GM19328 (cell line): Measurements from ENCODE around the gene CACNA2D2.

Experiments used
- ATAC-seq: cut with Tn5 transposase; IDR thresholded peaks from one replicate; pipeline ENCODE4 v1.9.1; 2021; ENCODE audit warnings: mild to moderate bottlenecking, moderate library complexity; ENCODE audit not compliant: unreplicated experiment

The CACNA2D2 gene

GRCh38 chr3:50502584-50503423 lies 630 bp downstream of the CACNA2D2 start:
- no peak for ATAC-seq

GRCh38 chr3:50502225-50502583 lies 1.2 kb downstream of the CACNA2D2 start:
- no peak for ATAC-seq

GRCh38 chr3:50495609-50496423 lies 7.6 kb downstream of the CACNA2D2 start:
- no peak for ATAC-seq

- no peak for ATAC-seq
Observed at GRCh38 chr3:50494126-50494525, 9.3 kb downstream of the CACNA2D2 start.

DNA sequence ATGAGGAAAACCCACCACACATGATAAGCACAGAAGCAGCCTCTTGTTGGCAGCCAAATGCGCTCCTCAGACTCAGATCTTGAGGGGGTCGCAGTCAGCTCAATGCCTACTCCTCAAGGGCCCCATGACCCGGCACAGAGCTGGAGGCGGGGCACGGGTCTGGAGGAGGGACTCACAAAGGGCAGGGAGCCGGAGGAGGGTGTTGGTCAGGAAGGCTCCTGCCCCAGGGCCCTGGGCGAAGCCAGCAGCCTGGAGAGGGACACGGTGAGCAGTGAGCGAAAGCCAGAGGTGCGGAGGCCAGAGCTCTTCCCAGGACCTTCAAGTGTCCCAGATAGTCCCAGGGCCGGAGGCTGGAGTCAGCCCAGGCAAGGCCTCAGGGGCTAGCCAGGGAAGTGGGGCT lies 9.8 kb downstream of the CACNA2D2 start:
- no peak for ATAC-seq

GRCh38 chr3:50493086-50493485 lies 10.3 kb downstream of the CACNA2D2 start:
- no peak for ATAC-seq

DNA sequence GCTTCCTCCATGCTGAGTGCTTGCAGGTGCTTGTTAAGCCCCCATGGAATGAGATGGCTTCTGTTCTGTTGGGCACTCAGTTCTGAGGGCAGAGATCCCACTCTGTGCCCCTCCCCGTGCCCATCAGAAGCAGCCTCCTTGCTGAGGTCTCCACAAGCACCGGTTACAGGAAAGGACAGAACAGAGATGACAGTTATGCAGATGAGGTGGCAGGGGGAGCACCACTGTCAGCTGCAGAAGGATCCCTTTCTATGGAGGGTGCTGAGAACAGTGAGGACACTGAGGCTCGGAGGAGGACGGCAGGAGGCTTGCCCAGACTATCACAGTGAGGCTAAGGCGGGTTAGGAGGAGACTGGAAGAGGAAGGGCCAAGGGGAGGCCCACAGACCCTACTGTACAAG lies 12.4 kb downstream of the CACNA2D2 start:
- ATAC-seq, result no peak

DNA sequence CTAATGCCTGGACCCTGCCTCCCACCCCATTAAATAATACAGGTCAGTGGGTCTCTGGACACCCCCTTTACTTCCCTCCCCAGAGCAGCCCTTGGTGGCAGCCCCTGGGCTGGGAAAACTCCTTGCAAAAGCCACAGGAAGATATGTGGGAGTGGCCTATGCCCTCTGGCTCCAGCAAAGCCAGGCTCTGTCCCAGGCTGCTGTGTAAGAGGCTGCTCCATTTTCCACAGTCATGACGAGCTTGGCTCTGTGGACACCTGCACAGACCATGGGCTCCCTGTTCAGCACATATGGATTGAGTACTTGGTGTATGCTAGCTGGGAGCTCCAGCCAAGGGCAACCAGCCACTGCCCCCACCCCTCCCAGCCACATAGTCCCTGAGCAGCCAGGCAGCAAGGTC lies 13.0 kb downstream of the CACNA2D2 start:
- no peak for ATAC-seq

DNA sequence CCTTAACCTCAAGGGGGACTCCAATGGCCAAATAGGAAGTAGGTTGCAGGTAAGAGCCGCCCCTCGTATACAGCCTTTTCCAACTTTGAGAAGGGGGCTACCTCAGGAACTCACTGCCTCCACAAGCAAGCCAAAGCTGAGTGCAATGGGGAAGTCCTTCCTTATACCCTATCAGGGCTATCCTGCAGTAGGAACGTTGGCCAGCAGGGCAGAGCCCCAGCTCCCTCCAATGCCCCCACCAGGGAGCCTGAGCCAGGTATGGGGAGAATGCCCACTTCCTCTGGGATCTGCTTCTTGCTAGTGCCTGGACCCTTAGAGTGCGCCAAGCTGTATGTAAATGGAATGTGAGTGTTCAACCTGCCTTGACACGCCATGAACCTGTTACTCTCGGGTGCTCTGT lies 16.3 kb downstream of the CACNA2D2 start:
- ATAC-seq, result no peak

DNA sequence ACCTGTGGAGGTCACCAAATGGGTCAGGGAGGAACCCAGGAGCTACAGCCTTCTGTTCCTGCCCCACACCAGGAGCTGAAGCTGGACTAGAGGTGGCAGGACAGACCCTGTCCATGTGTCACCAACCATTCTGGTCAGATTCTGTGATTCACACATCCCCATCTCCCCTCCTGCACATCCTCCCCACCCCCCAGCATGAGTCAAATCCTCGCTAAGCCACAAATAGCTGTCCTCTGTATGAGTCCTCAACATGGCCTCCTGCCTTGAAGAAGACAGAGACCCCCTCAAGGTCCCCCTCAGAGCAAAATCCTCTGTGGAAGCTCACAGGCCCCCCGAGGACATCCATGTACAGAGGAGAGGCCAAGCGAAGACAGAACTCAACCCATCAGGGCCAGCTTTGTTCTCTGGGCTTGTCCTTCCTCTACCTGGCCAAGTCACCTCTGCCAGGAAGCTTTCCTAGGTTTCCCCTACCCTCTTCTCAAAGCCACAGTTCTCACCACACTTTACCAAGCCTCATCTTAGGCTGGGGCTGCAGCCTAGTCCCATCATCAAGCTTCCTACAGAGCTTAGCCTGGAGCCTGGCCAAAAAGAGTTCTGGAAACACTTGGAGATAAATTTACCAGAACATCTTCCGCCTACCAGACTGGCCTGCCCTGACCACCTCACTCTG lies 17.1 kb downstream of the CACNA2D2 start:
- no peak for ATAC-seq

- no peak for ATAC-seq
Observed at GRCh38 chr3:50484722-50485121, 18.7 kb downstream of the CACNA2D2 start.

DNA sequence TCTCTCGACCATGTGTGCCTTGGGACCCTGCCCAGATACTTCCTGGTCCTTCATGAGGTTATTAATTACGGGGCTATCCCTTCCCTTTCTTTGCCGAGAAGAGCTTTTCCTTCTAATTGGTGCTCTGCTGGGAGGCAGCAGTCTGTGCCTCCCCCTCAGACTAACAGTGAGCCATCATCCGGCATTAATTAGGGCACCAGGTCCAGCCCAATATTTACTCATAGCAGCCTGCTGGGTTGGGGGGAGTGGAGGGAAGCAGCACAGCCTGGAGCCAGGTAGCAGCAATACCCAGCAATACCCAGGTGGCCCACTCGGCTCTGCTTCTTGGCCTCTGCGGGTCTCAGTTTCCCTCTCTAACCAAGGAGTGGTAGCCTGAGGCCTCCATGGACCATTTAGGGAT lies 20.1 kb downstream of the CACNA2D2 start:
- no peak for ATAC-seq

GRCh38 chr3:50481992-50482391 lies 21.4 kb downstream of the CACNA2D2 start:
- no peak for ATAC-seq

GRCh38 chr3:50480471-50480870 lies 23.0 kb downstream of the CACNA2D2 start:
- no peak for ATAC-seq

DNA sequence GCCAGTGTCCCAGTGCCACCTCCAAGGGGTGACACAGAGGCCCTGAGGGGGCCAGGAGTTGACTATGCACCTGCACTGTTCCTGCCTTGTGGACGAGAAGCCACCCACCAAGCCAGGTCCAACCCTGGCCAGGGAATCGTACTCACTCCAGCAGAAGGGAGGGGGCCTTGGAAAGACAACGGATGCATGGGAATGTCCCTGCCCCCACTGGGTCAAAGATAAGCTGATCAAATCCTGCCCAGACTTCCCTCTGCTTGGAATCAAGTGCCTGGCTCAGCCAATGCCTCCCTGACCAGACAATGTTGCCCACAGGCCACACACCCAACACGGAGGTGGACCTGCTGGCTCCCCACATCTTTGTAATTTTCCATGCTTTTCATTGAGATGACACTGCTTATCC lies 23.9 kb downstream of the CACNA2D2 start:
- no peak for ATAC-seq

GRCh38 chr3:50478671-50479260 lies 24.7 kb downstream of the CACNA2D2 start:
- no peak for ATAC-seq

DNA sequence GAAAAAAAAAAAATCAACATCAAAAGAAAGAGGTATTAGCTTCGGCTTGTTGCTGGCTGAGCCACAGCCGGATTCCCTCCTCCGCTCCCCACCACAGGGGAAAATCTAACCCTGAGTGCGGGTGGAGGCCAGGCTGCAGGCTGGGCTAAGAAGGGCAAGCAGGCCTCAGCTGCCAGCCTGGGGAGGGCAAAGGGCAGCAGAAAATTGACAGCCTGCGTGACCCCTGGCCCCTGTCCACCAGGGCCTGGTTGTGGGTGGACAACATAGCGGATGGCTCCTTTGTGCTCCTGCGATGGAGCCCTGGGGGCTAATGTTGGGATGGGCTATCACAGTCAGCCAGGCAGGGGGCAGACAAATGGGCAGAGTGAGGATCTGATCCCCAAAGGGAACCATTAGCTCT lies 25.4 kb downstream of the CACNA2D2 start:
- no peak for ATAC-seq

GRCh38 chr3:50475348-50475747 lies 28.1 kb downstream of the CACNA2D2 start:
- ATAC-seq, result no peak

DNA sequence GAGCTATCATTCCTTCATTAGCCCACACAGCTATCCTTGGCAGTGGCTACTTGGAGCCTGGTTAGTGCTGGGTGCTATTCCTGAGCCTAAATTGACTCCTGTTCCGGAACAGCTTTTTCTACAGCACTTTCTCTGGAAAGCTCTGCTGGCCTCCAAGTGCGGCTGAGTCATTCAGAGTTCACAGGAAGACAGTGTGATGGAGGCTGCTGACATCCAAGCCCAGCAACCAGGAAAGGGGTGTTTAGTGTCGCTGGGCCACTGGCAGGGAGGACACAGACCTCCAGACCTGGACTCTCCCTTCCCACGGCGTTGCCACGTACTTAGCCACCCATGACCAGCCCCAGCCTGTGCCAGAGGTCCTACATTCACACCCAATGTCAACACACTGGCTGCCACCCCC lies 28.7 kb downstream of the CACNA2D2 start:
- ATAC-seq, result no peak

- no peak for ATAC-seq
Observed at GRCh38 chr3:50473768-50474167, 29.7 kb downstream of the CACNA2D2 start.

- no peak for ATAC-seq
Observed at GRCh38 chr3:50472958-50473357, 30.5 kb downstream of the CACNA2D2 start.
